ENCODE results near the gene CORT.

Gene CORT

DNA sequence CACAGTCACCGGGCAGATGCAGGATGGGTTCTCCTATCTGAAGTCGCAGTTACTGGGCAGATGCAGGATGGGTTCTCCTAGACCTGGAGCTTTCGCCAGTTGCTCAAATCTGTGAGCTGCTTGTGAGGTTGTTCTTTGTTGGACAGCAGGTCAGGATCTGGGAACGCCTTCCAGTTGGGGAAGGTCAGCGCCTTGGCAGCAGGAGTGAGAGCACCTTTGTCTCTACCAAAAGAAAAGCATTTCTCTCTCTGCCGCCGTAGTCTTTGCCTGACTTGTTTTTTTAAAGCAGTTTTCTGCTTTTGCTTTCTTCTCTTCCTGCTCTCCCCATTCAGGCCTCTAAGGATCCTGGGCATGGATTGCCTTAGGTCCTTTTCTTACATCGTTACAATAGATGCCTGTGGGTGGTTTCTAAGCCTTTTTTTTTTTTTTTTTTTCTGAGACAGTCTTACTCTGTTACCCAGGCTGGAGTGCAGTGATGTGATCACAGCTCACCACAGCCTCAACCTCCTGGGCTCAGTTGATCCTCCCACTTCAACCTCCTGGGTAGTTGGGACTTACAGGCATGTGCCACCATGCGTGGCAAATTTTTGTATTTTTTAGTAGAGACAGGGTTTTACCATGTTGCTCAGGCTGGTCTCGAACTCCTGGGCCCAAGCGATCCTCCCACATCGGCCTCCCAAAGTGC, 40.6 kb downstream of the CORT start:
- Histone ChIP-seq H3K4me1 (ENCODE audit: low read length) (peaks cover 2% of the 10 kb centered on the region), H3K79me2 (ENCODE audit: low read length) (peaks cover 46% of the 10 kb centered on the region), H3F3A (ENCODE audit: insufficient read depth, low read length) (peaks cover 8% of the 10 kb centered on the region; the same call in 1 of the 2 replicates), H2AFZ (ENCODE audit: low read length) (no peak overlapping the region), H3K27ac (ENCODE audit: low read length) (no peak overlapping the region), H3K27me3 (replicated peaks; ENCODE audit: insufficient read depth, low read length) (no peaks in the 10 kb centered on the region), H3K9ac (ENCODE audit: low read length) (no peak overlapping the region), H3K9me2 (replicated peaks; ENCODE audit: insufficient read depth, low read length) (no peaks in the 10 kb centered on the region), H3K4me2 (ENCODE audit: low read depth, low read length) (no peak overlapping the region), H3K4me3 (ENCODE audit: low read length) (no peak overlapping the region), H3K9me3 (replicated peaks; ENCODE audit: insufficient read depth, low read length) (no peaks in the 10 kb centered on the region), H3K36me3 (replicated peaks; ENCODE audit: insufficient read depth, low read length) (no peaks in the 10 kb centered on the region), H4K20me1 (ENCODE audit: insufficient read depth, low read length) (no peaks in the 10 kb centered on the region)
- DNase-seq: no peak
- TF ChIP-seq, protein P1, sequence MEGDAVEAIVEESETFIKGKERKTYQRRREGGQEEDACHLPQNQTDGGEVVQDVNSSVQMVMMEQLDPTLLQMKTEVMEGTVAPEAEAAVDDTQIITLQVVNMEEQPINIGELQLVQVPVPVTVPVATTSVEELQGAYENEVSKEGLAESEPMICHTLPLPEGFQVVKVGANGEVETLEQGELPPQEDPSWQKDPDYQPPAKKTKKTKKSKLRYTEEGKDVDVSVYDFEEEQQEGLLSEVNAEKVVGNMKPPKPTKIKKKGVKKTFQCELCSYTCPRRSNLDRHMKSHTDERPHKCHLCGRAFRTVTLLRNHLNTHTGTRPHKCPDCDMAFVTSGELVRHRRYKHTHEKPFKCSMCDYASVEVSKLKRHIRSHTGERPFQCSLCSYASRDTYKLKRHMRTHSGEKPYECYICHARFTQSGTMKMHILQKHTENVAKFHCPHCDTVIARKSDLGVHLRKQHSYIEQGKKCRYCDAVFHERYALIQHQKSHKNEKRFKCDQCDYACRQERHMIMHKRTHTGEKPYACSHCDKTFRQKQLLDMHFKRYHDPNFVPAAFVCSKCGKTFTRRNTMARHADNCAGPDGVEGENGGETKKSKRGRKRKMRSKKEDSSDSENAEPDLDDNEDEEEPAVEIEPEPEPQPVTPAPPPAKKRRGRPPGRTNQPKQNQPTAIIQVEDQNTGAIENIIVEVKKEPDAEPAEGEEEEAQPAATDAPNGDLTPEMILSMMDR (IDR thresholded peaks at IDR 0.05; ENCODE audit: low read length): no peak
- no peak for TF ChIP-seq EZH2phosphoT487 (IDR thresholded peaks at IDR 0.05; ENCODE audit: low read length)
- TF ChIP-seq EZH2 (optimal IDR thresholded peaks at IDR 0.05; ENCODE audit: low read depth, low read length): no peak

DNA sequence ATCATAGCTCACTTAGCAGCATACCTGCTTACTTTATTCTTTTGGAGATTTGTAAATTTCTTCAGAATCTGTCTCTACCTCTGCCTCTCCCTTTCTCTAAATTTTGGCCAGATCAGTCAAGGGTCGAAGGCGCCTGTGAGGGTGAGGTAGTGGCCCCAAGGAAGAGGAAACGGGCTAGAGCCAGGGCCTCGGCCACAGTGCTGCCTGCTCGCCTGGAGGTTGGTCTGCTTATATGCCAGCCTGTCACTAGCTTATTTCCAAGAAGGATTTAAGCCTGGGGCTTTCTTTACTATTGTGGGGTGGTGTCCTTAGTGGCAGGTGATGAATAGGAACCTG, 44.6 kb downstream of the CORT start:
- no peaks in the 10 kb centered on the region for H3K36me3 ChIP-seq (replicated peaks; ENCODE audit: insufficient read depth, low read length)
- no peak for DNase-seq
- peaks cover 8% of the 10 kb centered on the region for H3K4me1 ChIP-seq (ENCODE audit: low read length)
- peaks cover 12% of the 10 kb centered on the region; the same call in 1 of the 2 replicates for H3F3A ChIP-seq (ENCODE audit: insufficient read depth, low read length)
- H2AFZ ChIP-seq (ENCODE audit: low read length): no peak overlapping the region
- TF ChIP-seq, protein P1 (IDR thresholded peaks at IDR 0.05; ENCODE audit: low read length): no peak
- TF ChIP-seq EZH2phosphoT487 (IDR thresholded peaks at IDR 0.05; ENCODE audit: low read length) (no peak), EZH2 (optimal IDR thresholded peaks at IDR 0.05; ENCODE audit: low read depth, low read length) (no peak)
- no peak overlapping the region for H3K27ac ChIP-seq (ENCODE audit: low read length)
- H3K9me2 ChIP-seq (replicated peaks; ENCODE audit: insufficient read depth, low read length): no peaks in the 10 kb centered on the region
- no peak overlapping the region for H3K4me3 ChIP-seq (ENCODE audit: low read length)
- H3K4me2 ChIP-seq (ENCODE audit: low read depth, low read length): peak overlapping the region; percentile 94; the same call in 1 of the 2 replicates
- H4K20me1 ChIP-seq (ENCODE audit: insufficient read depth, low read length): peaks cover 4% of the 10 kb centered on the region; the same call in 1 of the 2 replicates
- H3K79me2 ChIP-seq (ENCODE audit: low read length): peaks cover 69% of the 10 kb centered on the region
- no peak overlapping the region for H3K9ac ChIP-seq (ENCODE audit: low read length)
- H3K9me3 ChIP-seq (replicated peaks; ENCODE audit: insufficient read depth, low read length): no peaks in the 10 kb centered on the region
- H3K27me3 ChIP-seq (replicated peaks; ENCODE audit: insufficient read depth, low read length): no peaks in the 10 kb centered on the region

DNA sequence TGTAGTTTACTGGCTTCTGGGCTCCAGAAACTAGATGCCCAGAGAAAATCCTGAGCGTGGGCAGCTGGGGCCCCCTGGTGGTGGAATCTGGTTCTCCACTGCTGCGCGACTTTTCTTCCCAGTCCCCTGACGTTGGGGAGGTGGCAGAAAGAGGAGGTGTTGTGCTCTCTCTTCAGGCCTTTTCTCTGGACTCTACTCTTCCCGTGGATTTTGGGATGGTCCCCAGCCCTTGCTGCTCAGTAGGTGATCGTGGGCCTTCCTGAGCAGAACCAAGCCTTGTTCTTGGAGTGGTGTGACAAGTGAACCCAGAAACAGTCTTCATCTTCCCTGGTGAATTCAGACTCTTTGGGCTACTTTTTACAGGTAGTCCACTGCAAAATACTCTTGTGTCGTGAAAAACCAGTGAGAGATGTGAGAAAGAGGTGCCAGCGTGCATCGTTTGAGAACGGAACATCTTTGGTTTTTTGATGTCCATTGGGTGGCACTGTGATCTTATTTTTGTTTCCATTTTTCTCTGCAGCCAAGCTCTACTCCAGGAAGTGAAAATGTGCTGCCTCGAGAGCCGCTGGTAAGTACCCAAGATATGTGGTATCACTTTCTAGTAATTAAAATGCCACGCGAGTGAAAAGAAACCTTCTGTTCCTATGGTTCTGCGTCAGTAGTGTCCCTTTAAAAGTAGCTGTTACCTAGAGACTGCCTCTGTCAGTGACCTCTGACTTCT, 45.1 kb downstream of the CORT start:
- peak; percentile 93 for DNase-seq
- Histone ChIP-seq H3K36me3 (replicated peaks; ENCODE audit: insufficient read depth, low read length) (no peaks in the 10 kb centered on the region), H3K27me3 (replicated peaks; ENCODE audit: insufficient read depth, low read length) (no peaks in the 10 kb centered on the region), H3K79me2 (ENCODE audit: low read length) (peaks cover 69% of the 10 kb centered on the region), H3K9me3 (replicated peaks; ENCODE audit: insufficient read depth, low read length) (no peaks in the 10 kb centered on the region), H3K4me3 (ENCODE audit: low read length) (peak overlapping the region; percentile 54), H3K27ac (ENCODE audit: low read length) (peak overlapping the region; percentile 50; the same call in 1 of the 2 replicates), H3K9ac (ENCODE audit: low read length) (peak overlapping the region; percentile 37; the same call in 1 of the 2 replicates), H4K20me1 (ENCODE audit: insufficient read depth, low read length) (peaks cover 4% of the 10 kb centered on the region; the same call in 1 of the 2 replicates), H3F3A (ENCODE audit: insufficient read depth, low read length) (peaks cover 12% of the 10 kb centered on the region; the same call in 1 of the 2 replicates), H3K4me1 (ENCODE audit: low read length) (peaks cover 8% of the 10 kb centered on the region), H3K9me2 (replicated peaks; ENCODE audit: insufficient read depth, low read length) (no peaks in the 10 kb centered on the region), H3K4me2 (ENCODE audit: low read depth, low read length) (peak overlapping the region; percentile 94), H2AFZ (ENCODE audit: low read length) (peak overlapping the region; percentile 32; the same call in 1 of the 2 replicates)
- TF ChIP-seq EZH2 (optimal IDR thresholded peaks at IDR 0.05; ENCODE audit: low read depth, low read length): no peak
- TF ChIP-seq EZH2phosphoT487 (IDR thresholded peaks at IDR 0.05; ENCODE audit: low read length): no peak
- TF ChIP-seq, protein P1 (IDR thresholded peaks at IDR 0.05; ENCODE audit: low read length): peak; percentile 91
